B cell (primary cell): ENCODE measurements around the gene MAP2K5.

Experiments
- CTCF ChIP-seq: fragments of 200-600 bp; IDR thresholded peaks from one replicate; pipeline ENCODE4 v1.8.0; 2022; ENCODE audit warnings: antibody characterized with exemption, mild to moderate bottlenecking
- EZH2 ChIP-seq: IDR thresholded peaks from 2 replicates; pipeline ENCODE4 v1.6.1; 2012; ENCODE audit warnings: borderline replicate concordance, low read depth, mild to moderate bottlenecking, moderate library complexity, low read length; ENCODE audit not compliant: insufficient read depth, poor library complexity, severe bottlenecking

DNA sequence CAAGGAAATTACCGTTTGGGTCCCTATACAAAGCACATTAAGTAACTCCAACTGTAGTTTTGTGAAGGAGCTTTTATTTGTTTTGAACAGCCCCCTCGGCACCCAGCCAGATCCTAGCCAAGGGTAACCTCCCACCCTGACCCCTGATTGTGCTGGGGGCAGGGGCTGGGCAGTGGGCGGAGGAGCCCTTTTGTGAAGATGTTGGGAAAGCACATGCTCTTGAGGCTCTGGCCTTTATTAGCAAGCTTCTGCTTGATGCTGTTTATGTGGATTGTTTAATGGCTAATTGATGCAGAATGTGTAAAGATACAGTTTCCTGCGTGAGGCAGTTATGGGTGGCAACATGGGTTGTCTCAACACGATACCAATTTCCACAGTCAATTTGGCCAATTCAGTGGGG, 136.5 kb downstream of the MAP2K5 start:
- no peak for TF ChIP-seq CTCF
- TF ChIP-seq EZH2 = no peak
